H9 (cell line): ENCODE data around the gene ITPR1. TPM values are rescaled to one million over a fixed set of nuclear protein-coding genes. Genes with fewer than 3 reads are reported as not detected.

Experiments used
- DNase-seq: peaks from one replicate; pipeline ENCODE4 v3.0.0-alpha.2; 2017
- H2AFZ ChIP-seq: one replicate; pipeline ENCODE4 v1.6.1; 2013; ENCODE audit warnings: mild to moderate bottlenecking, low read length, control low read depth, moderate library complexity
- H2AK5ac ChIP-seq: 2 replicates; pipeline ENCODE4 v1.6.1; 2013; ENCODE audit warnings: low read length, control low read depth, mixed read lengths; ENCODE audit not compliant: insufficient read length
- H2BK120ac ChIP-seq: one replicate; pipeline ENCODE4 v1.6.1; 2013; ENCODE audit warnings: low read depth, mild to moderate bottlenecking, low read length, control low read depth, inconsistent platforms; ENCODE audit not compliant: poor library complexity, severe bottlenecking
- H2BK12ac ChIP-seq: 2 replicates; pipeline ENCODE4 v1.6.1; 2013; ENCODE audit warnings: low read length, control low read depth, mixed read lengths, low read depth; ENCODE audit not compliant: insufficient read length
- H2BK15ac ChIP-seq: 2 replicates; pipeline ENCODE4 v1.6.1; 2013; ENCODE audit warnings: low read depth, low read length, control low read depth
- H2BK20ac ChIP-seq: one replicate; pipeline ENCODE4 v1.6.1; 2013; ENCODE audit warnings: low read depth, mild to moderate bottlenecking, low read length, control low read depth, inconsistent platforms; ENCODE audit not compliant: poor library complexity, severe bottlenecking
- H2BK5ac ChIP-seq: 2 replicates; pipeline ENCODE4 v1.6.1; 2013; ENCODE audit warnings: low read length, control low read depth, mixed read lengths; ENCODE audit not compliant: insufficient read length
- H3K14ac ChIP-seq: 2 replicates; pipeline ENCODE4 v1.6.1; 2013; ENCODE audit warnings: low read length, control low read depth; ENCODE audit not compliant: insufficient read depth
- H3K18ac ChIP-seq: 2 replicates; pipeline ENCODE4 v1.6.1; 2013; ENCODE audit warnings: low read depth, mild to moderate bottlenecking, mixed read lengths, low read length, control low read depth; ENCODE audit not compliant: insufficient read length
- H3K23ac ChIP-seq: 2 replicates; pipeline ENCODE4 v1.6.1; 2013; ENCODE audit warnings: low read length, control low read depth, mixed read lengths, low read depth; ENCODE audit not compliant: insufficient read length
- H3K23me2 ChIP-seq: 2 replicates; pipeline ENCODE4 v1.6.1; 2013; ENCODE audit warnings: low read depth, mild to moderate bottlenecking, mixed read lengths, low read length, control low read depth; ENCODE audit not compliant: insufficient read length, poor library complexity, severe bottlenecking
- H3K27ac ChIP-seq: 2 replicates; pipeline ENCODE4 v1.5.1; 2013; ENCODE audit warnings: low read length, control low read depth, mixed read lengths, low read depth; ENCODE audit not compliant: insufficient read length
- H3K27me3 ChIP-seq: 2 replicates; pipeline ENCODE4 v1.6.1; 2013; ENCODE audit warnings: low read length, control low read depth, inconsistent platforms; ENCODE audit not compliant: insufficient read depth
- H3K4ac ChIP-seq: 2 replicates; pipeline ENCODE4 v1.6.1; 2013; ENCODE audit warnings: low read depth, mild to moderate bottlenecking, control low read depth, inconsistent platforms, low read length, moderate library complexity
- H3K4me1 ChIP-seq: 2 replicates; pipeline ENCODE4 v1.6.1; 2013; ENCODE audit warnings: low read length, control low read depth, inconsistent platforms; ENCODE audit not compliant: insufficient read depth
- H3K4me2 ChIP-seq: 2 replicates; pipeline ENCODE4 v1.6.1; 2013; ENCODE audit warnings: low read length, control low read depth, mixed read lengths; ENCODE audit not compliant: insufficient read length, insufficient read depth
- H3K56ac ChIP-seq: 2 replicates; pipeline ENCODE4 v1.6.1; 2013; ENCODE audit warnings: low read depth, mild to moderate bottlenecking, mixed read lengths, low read length, control low read depth; ENCODE audit not compliant: insufficient read length
- H3K79me1 ChIP-seq: 2 replicates; pipeline ENCODE4 v1.6.1; 2013; ENCODE audit warnings: low read depth, mild to moderate bottlenecking, moderate library complexity, low read length, control low read depth, inconsistent platforms; ENCODE audit not compliant: insufficient read depth, poor library complexity, severe bottlenecking
- H3K79me2 ChIP-seq: 2 replicates; pipeline ENCODE4 v1.6.1; 2013; ENCODE audit warnings: low read length, control low read depth, inconsistent platforms; ENCODE audit not compliant: insufficient read depth
- H3K9ac ChIP-seq: 2 replicates; pipeline ENCODE4 v1.6.1; 2013; ENCODE audit warnings: low read length, control low read depth, mixed read lengths; ENCODE audit not compliant: insufficient read length; ENCODE audit errors: extremely low read depth
- H3K9me3 ChIP-seq: one replicate; pipeline ENCODE4 v1.6.1; 2013; ENCODE audit warnings: low read depth, low read length, inconsistent platforms; ENCODE audit not compliant: control insufficient read depth
- H3T11ph ChIP-seq: one replicate; pipeline ENCODE4 v1.6.1; 2013; ENCODE audit warnings: mild to moderate bottlenecking, low read length, control low read depth, inconsistent platforms
- H4K20me1 ChIP-seq: one replicate; pipeline ENCODE4 v1.6.1; 2013; ENCODE audit not compliant: control insufficient read depth, insufficient read length, insufficient read depth
- H4K5ac ChIP-seq: 2 replicates; pipeline ENCODE4 v1.6.1; 2013; ENCODE audit warnings: low read depth, mild to moderate bottlenecking, mixed read lengths, low read length, control low read depth; ENCODE audit not compliant: insufficient read length
- H4K8ac ChIP-seq: replicated peaks from 2 replicates; pipeline ENCODE4 v1.6.1; 2013; ENCODE audit warnings: low read length, control low read depth, mixed read lengths, low read depth; ENCODE audit not compliant: insufficient read length
- H4K91ac ChIP-seq: 2 replicates; pipeline ENCODE4 v1.6.1; 2013; ENCODE audit warnings: low read depth, mild to moderate bottlenecking, moderate library complexity, mixed read lengths, low read length, control low read depth; ENCODE audit not compliant: insufficient read length
- H3K27ac Mint-ChIP-seq, 3 experiments: 2 replicates in 2 of 3; 3 replicates in 1 of 3; pipeline ENCODE4 v1.8.0; 2020 to 2021; ENCODE audit warnings: mixed read lengths in 3 of 3, mild to moderate bottlenecking in 1 of 3, moderate library complexity in 1 of 3
- H3K27me3 Mint-ChIP-seq: 2 replicates; pipeline ENCODE4 v1.8.0; 2021; ENCODE audit warnings: low read depth, mild to moderate bottlenecking, moderate library complexity, mixed read lengths
- H3K36me3 Mint-ChIP-seq, 3 experiments: 2 replicates in 2 of 3; 3 replicates in 1 of 3; pipeline ENCODE4 v1.8.0; 2020 to 2021; ENCODE audit warnings: low read depth in 3 of 3, mixed read lengths in 3 of 3; ENCODE audit not compliant: insufficient read depth in 1 of 3
- H3K4me1 Mint-ChIP-seq, 2 experiments: 2 replicates each; pipeline ENCODE4 v1.8.0; 2020; ENCODE audit warnings: mixed read lengths in 2 of 2
- H3K4me3 Mint-ChIP-seq, 2 experiments: 2 replicates in 1 of 2; 3 replicates in 1 of 2; pipeline ENCODE4 v1.8.0; 2020 to 2021; ENCODE audit warnings: mild to moderate bottlenecking in 2 of 2, mixed read lengths in 2 of 2, moderate library complexity in 1 of 2
- H3K9me3 Mint-ChIP-seq, 2 experiments: 2 replicates in 1 of 2; 3 replicates in 1 of 2; pipeline ENCODE4 v1.8.0; 2020; ENCODE audit warnings: mild to moderate bottlenecking in 2 of 2, mixed read lengths in 2 of 2, moderate library complexity in 1 of 2
- CTCF ChIP-seq: fragments of 200-600 bp; sonication (generic); conservative IDR thresholded peaks from 3 replicates; pipeline ENCODE4 v1.8.0; 2021; ENCODE audit warnings: antibody characterized with exemption, mild to moderate bottlenecking
- WGBS: extraction: QIAGEN DNeasy Blood & Tissue Kit; methylation state at CpG from one replicate; pipeline ENCODE4 v1.1.7; 2013; ENCODE audit warnings: missing lambda C conversion rate, low lambda C conversion rate, mixed read lengths; ENCODE audit not compliant: insufficient read length; ENCODE audit errors: extremely low coverage; 5-methylcytosine and 5-hydroxymethylcytosine counted together
- total RNA-seq: library from RNA; stranded (reverse); gene quantifications from 2 replicates; pipeline ENCODE4 v1.2.1, GENCODE V29; 2021

The ITPR1 gene
- total RNA-seq, 1 experiment from 2014 or later: 4.2 TPM

GRCh38 chr3:4584456-4585249, 91.5 kb downstream of the ITPR1 start:
- H3K36me3 Mint-ChIP-seq: no peaks in the 10 kb centered on the region
- Histone ChIP-seq H3K56ac (no peak overlapping the region), H3K79me1 (no peaks in the 10 kb centered on the region), H3K18ac (peak overlapping the region; percentile 23), H3K4me1 (peaks cover 10% of the 10 kb centered on the region; the same call in 1 of the 2 replicates), H4K5ac (no peak overlapping the region), H3K14ac (no peak overlapping the region), H3K9me3 (no peaks in the 10 kb centered on the region), H2AK5ac (no peak overlapping the region), H4K20me1 (no peaks in the 10 kb centered on the region), H3K23ac (no peak overlapping the region), H3K27me3 (no peaks in the 10 kb centered on the region), H3T11ph (no peak overlapping the region), H4K8ac (no peak overlapping the region), H3K4me2 (no peak overlapping the region), H2BK15ac (no peak overlapping the region), H2BK120ac (no peak overlapping the region), H4K91ac (no peak overlapping the region), H3K27ac (no peak overlapping the region), H3K9ac (no peak overlapping the region), H2BK5ac (no peak overlapping the region), H2BK12ac (no peak overlapping the region), H3K23me2 (no peaks in the 10 kb centered on the region), H2AFZ (no peak overlapping the region), H3K79me2 (no peaks in the 10 kb centered on the region), H3K4ac (no peak overlapping the region), H2BK20ac (no peak overlapping the region)
- no peak for TF ChIP-seq CTCF
- no peaks in the 10 kb centered on the region for H3K27me3 Mint-ChIP-seq
- peak overlapping the region in 1 of 3 experiments; percentile 9; a peak in 2 of 7 replicates for H3K27ac Mint-ChIP-seq
- H3K4me3 Mint-ChIP-seq: no peak overlapping the region
- no peaks in the 10 kb centered on the region for H3K9me3 Mint-ChIP-seq
- H3K4me1 Mint-ChIP-seq: peaks cover 39 to 55% of the 10 kb centered on the region in 2 experiments
- no peak for DNase-seq
- no CpG with 5 or more reads among the region's 12 CpGs for WGBS
